Immature natural killer cell (primary cell): ENCODE results near the gene PLEKHA8. TPM values are rescaled to one million over a fixed set of nuclear protein-coding genes. Genes with fewer than 3 reads are reported as not detected.
A peak's percentile ranks its signal among the peaks of the same experiment; 100 is the strongest.

Source experiments
- DNase-seq, 3 donors: peaks; one replicate each; pipeline ENCODE4 v3.0.0; 2022; ENCODE audit warnings: mixed read lengths in 1 of 3
- H3K27ac Mint-ChIP-seq, 6 donors: one replicate each; pipeline ENCODE4 v1.8.0; 2020; ENCODE audit warnings: mixed read lengths in 6 of 6, mild to moderate bottlenecking in 5 of 6, inconsistent platforms in 4 of 6, moderate library complexity in 3 of 6
- H3K27me3 Mint-ChIP-seq, 3 donors: one replicate each; pipeline ENCODE4 v1.8.0; 2020 to 2021; ENCODE audit warnings: low read depth in 3 of 3, mild to moderate bottlenecking in 3 of 3, mixed read lengths in 3 of 3, moderate library complexity in 3 of 3, inconsistent platforms in 1 of 3
- H3K36me3 Mint-ChIP-seq, 3 donors: one replicate each; pipeline ENCODE4 v1.8.0; 2020; ENCODE audit warnings: mixed read lengths in 3 of 3, inconsistent platforms in 2 of 3, mild to moderate bottlenecking in 2 of 3
- H3K4me1 Mint-ChIP-seq, 2 donors: one replicate each; pipeline ENCODE4 v1.8.0; 2020; ENCODE audit warnings: inconsistent platforms in 2 of 2, mild to moderate bottlenecking in 2 of 2, mixed read lengths in 2 of 2, moderate library complexity in 1 of 2
- H3K4me3 Mint-ChIP-seq, 5 donors: one replicate each; pipeline ENCODE4 v1.8.0; 2020; ENCODE audit warnings: mild to moderate bottlenecking in 5 of 5, mixed read lengths in 5 of 5, inconsistent platforms in 3 of 5, moderate library complexity in 3 of 5
- H3K9me3 Mint-ChIP-seq, 6 donors: one replicate each; pipeline ENCODE4 v1.8.0; 2020; ENCODE audit warnings: mild to moderate bottlenecking in 6 of 6, mixed read lengths in 6 of 6, inconsistent platforms in 4 of 6, moderate library complexity in 3 of 6
- polyA plus RNA-seq, 3 donors: library from polyadenylated mRNA; unstranded; fragments of 300-500 nt; fragmentation: Illumina TruSeq; gene quantifications; one replicate each; pipeline ENCODE4 v1.2.3, GENCODE V29; 2021

PLEKHA8 gene
- polyA plus RNA-seq, 3 donors from 2014 or later = 3.0 to 5.5 (median 5.0) TPM

- DNase-seq = no peak
- Mint-ChIP-seq H3K9me3 (peaks cover 0 to 3% (median 3%) of the 10 kb centered on the region in 6 donors), H3K27me3 (peaks cover 0 to 17% (median 0%) of the 10 kb centered on the region in 3 donors), H3K4me3 (no peak overlapping the region), H3K27ac (no peak overlapping the region), H3K4me1 (no peaks in the 10 kb centered on the region), H3K36me3 (peaks cover 0 to 8% (median 0%) of the 10 kb centered on the region in 3 donors)
Measured at GRCh38 chr7:30001998-30002397, 26.2 kb upstream of the PLEKHA8 start.

- no peak overlapping the region for H3K4me3 Mint-ChIP-seq
- H3K4me1 Mint-ChIP-seq = no peaks in the 10 kb centered on the region
- H3K36me3 Mint-ChIP-seq = peaks cover 0 to 8% (median 0%) of the 10 kb centered on the region in 3 donors
- DNase-seq = no peak
- no peaks in the 10 kb centered on the region for H3K9me3 Mint-ChIP-seq
- H3K27ac Mint-ChIP-seq = no peak overlapping the region
- H3K27me3 Mint-ChIP-seq = peaks cover 0 to 14% (median 0%) of the 10 kb centered on the region in 3 donors
Measured at GRCh38 chr7:30003098-30003497, 25.1 kb upstream of the PLEKHA8 start.

GRCh38 chr7:30005464-30005863, 22.7 kb upstream of the PLEKHA8 start:
- peaks cover 0 to 6% (median 0%) of the 10 kb centered on the region in 3 donors for H3K36me3 Mint-ChIP-seq
- no peaks in the 10 kb centered on the region for H3K4me1 Mint-ChIP-seq
- H3K27ac Mint-ChIP-seq = no peak overlapping the region
- no peak for DNase-seq
- H3K27me3 Mint-ChIP-seq = peaks cover 0 to 6% (median 0%) of the 10 kb centered on the region in 3 donors
- H3K4me3 Mint-ChIP-seq = no peak overlapping the region
- no peaks in the 10 kb centered on the region for H3K9me3 Mint-ChIP-seq

GRCh38 chr7:30010021-30010420, 18.2 kb upstream of the PLEKHA8 start:
- Mint-ChIP-seq H3K36me3 (peaks cover 6 to 11% (median 11%) of the 10 kb centered on the region in 3 donors), H3K27me3 (no peaks in the 10 kb centered on the region), H3K4me3 (no peak overlapping the region), H3K27ac (no peak overlapping the region), H3K4me1 (no peaks in the 10 kb centered on the region), H3K9me3 (no peaks in the 10 kb centered on the region)
- no peak for DNase-seq

GRCh38 chr7:30012757-30013156, 15.5 kb upstream of the PLEKHA8 start:
- Mint-ChIP-seq H3K4me1 (no peaks in the 10 kb centered on the region), H3K4me3 (no peak overlapping the region), H3K27ac (no peak overlapping the region), H3K36me3 (peaks cover 12 to 18% (median 15%) of the 10 kb centered on the region in 3 donors), H3K27me3 (peaks cover 0 to 2% (median 0%) of the 10 kb centered on the region in 3 donors), H3K9me3 (no peaks in the 10 kb centered on the region)
- DNase-seq = no peak

GRCh38 chr7:30018451-30018850, 9.8 kb upstream of the PLEKHA8 start:
- H3K27me3 Mint-ChIP-seq = peaks cover 0 to 3% (median 0%) of the 10 kb centered on the region in 3 donors
- H3K9me3 Mint-ChIP-seq = no peaks in the 10 kb centered on the region
- H3K4me1 Mint-ChIP-seq = peaks cover 3 to 6% of the 10 kb centered on the region in 2 donors
- H3K27ac Mint-ChIP-seq = no peak overlapping the region
- H3K36me3 Mint-ChIP-seq = peaks cover 6 to 19% (median 11%) of the 10 kb centered on the region in 3 donors
- H3K4me3 Mint-ChIP-seq = no peak overlapping the region
- no peak for DNase-seq

GRCh38 chr7:30019387-30019786, 8.8 kb upstream of the PLEKHA8 start:
- H3K36me3 Mint-ChIP-seq = peaks cover 6 to 15% (median 11%) of the 10 kb centered on the region in 3 donors
- peaks cover 7 to 12% of the 10 kb centered on the region in 2 donors for H3K4me1 Mint-ChIP-seq
- peaks cover 0 to 4% (median 0%) of the 10 kb centered on the region in 3 donors for H3K27me3 Mint-ChIP-seq
- H3K4me3 Mint-ChIP-seq = no peak overlapping the region
- H3K9me3 Mint-ChIP-seq = no peaks in the 10 kb centered on the region
- DNase-seq = no peak
- no peak overlapping the region for H3K27ac Mint-ChIP-seq

GRCh38 chr7:30019960-30020359, 8.3 kb upstream of the PLEKHA8 start:
- Mint-ChIP-seq H3K4me3 (no peak overlapping the region), H3K27me3 (peaks cover 0 to 4% (median 0%) of the 10 kb centered on the region in 3 donors), H3K9me3 (no peaks in the 10 kb centered on the region), H3K27ac (no peak overlapping the region), H3K4me1 (peaks cover 12 to 18% of the 10 kb centered on the region in 2 donors), H3K36me3 (peaks cover 6 to 11% (median 7%) of the 10 kb centered on the region in 3 donors)
- DNase-seq = no peak

GRCh38 chr7:30020535-30020934, 7.7 kb upstream of the PLEKHA8 start:
- Mint-ChIP-seq H3K27me3 (peaks cover 0 to 4% (median 0%) of the 10 kb centered on the region in 3 donors), H3K9me3 (no peaks in the 10 kb centered on the region), H3K4me1 (peaks cover 18 to 24% of the 10 kb centered on the region in 2 donors), H3K36me3 (peaks cover 6 to 11% (median 7%) of the 10 kb centered on the region in 3 donors), H3K4me3 (no peak overlapping the region), H3K27ac (no peak overlapping the region)
- DNase-seq = no peak

GRCh38 chr7:30022991-30023390, 5.2 kb upstream of the PLEKHA8 start:
- peaks cover 37 to 47% of the 10 kb centered on the region in 2 donors for H3K4me1 Mint-ChIP-seq
- H3K9me3 Mint-ChIP-seq = no peaks in the 10 kb centered on the region
- no peak overlapping the region for H3K27ac Mint-ChIP-seq
- H3K36me3 Mint-ChIP-seq = peaks cover 0 to 4% (median 2%) of the 10 kb centered on the region in 3 donors
- no peak overlapping the region for H3K4me3 Mint-ChIP-seq
- H3K27me3 Mint-ChIP-seq = peaks cover 0 to 5% (median 2%) of the 10 kb centered on the region in 3 donors
- DNase-seq = no peak

- no peak overlapping the region for H3K27ac Mint-ChIP-seq
- H3K4me3 Mint-ChIP-seq = no peak overlapping the region
- H3K9me3 Mint-ChIP-seq = no peaks in the 10 kb centered on the region
- DNase-seq = no peak
- H3K36me3 Mint-ChIP-seq = no peaks in the 10 kb centered on the region
- peaks cover 38 to 49% of the 10 kb centered on the region in 2 donors for H3K4me1 Mint-ChIP-seq
- peaks cover 0 to 5% (median 2%) of the 10 kb centered on the region in 3 donors for H3K27me3 Mint-ChIP-seq
Measured at GRCh38 chr7:30023524-30023923, 4.7 kb upstream of the PLEKHA8 start.

GRCh38 chr7:30026229-30027064, 1.8 kb upstream of the PLEKHA8 start, which contains the start of gene FKBP14:
TSS of gene FKBP14 (minus strand) at chr7:30026702. CDS start at chr7:30026508, 194 bp downstream.
- peak; percentile 90 to 92 (median 92) for DNase-seq
- Mint-ChIP-seq H3K36me3 (no peaks in the 10 kb centered on the region), H3K4me3 (peak within 1 kb of the TSS in 2 of 5 donors; percentile 89 to 99), H3K4me1 (peaks cover 38 to 49% of the 10 kb centered on the region in 2 donors), H3K27me3 (peaks cover 0 to 8% (median 5%) of the 10 kb centered on the region in 3 donors), H3K9me3 (no peaks in the 10 kb centered on the region), H3K27ac (peak within 1 kb of the TSS; percentile 79 to 94 (median 88))

GRCh38 chr7:30027065-30027456, 1.2 kb upstream of the PLEKHA8 start:
- Mint-ChIP-seq H3K9me3 (no peaks in the 10 kb centered on the region), H3K4me3 (peak overlapping the region in 2 of 5 donors; percentile 89 to 99), H3K36me3 (no peaks in the 10 kb centered on the region), H3K4me1 (peaks cover 38 to 49% of the 10 kb centered on the region in 2 donors), H3K27me3 (peaks cover 0 to 8% (median 5%) of the 10 kb centered on the region in 3 donors), H3K27ac (peak overlapping the region; percentile 79 to 94 (median 88))
- peak in 2 of 3 donors; percentile 32 to 38 for DNase-seq

GRCh38 chr7:30027740-30028215, 434 bp upstream of the PLEKHA8 start:
- Mint-ChIP-seq H3K4me3 (peak overlapping the region in 2 of 5 donors; percentile 89 to 99), H3K27me3 (peaks cover 0 to 8% (median 5%) of the 10 kb centered on the region in 3 donors), H3K4me1 (peaks cover 38 to 49% of the 10 kb centered on the region in 2 donors), H3K27ac (peak overlapping the region; percentile 79 to 94 (median 88)), H3K36me3 (no peaks in the 10 kb centered on the region), H3K9me3 (no peaks in the 10 kb centered on the region)
- DNase-seq = no peak
